Neuronal stem cell (in vitro differentiated cells): ENCODE data around the gene CNIH3.

Experiments
- DNase-seq: peaks from one replicate; pipeline ENCODE4 v3.0.0-alpha.2; 2013; ENCODE audit warnings: low spot score
- H2AFZ ChIP-seq: one replicate; pipeline ENCODE4 v1.6.1; 2013; ENCODE audit warnings: mild to moderate bottlenecking, low read length, inconsistent platforms
- H2AK5ac ChIP-seq: 2 replicates; pipeline ENCODE4 v1.6.1; 2013; ENCODE audit warnings: low read depth, mild to moderate bottlenecking, inconsistent platforms, low read length, moderate library complexity, mixed read lengths
- H2BK120ac ChIP-seq: 2 replicates; pipeline ENCODE4 v1.6.1; 2013; ENCODE audit warnings: low read depth, mild to moderate bottlenecking, inconsistent platforms, low read length, moderate library complexity, mixed read lengths
- H2BK12ac ChIP-seq: one replicate; pipeline ENCODE4 v1.6.1; 2013; ENCODE audit warnings: low read length, inconsistent platforms
- H2BK15ac ChIP-seq: 2 replicates; pipeline ENCODE4 v1.6.1; 2013; ENCODE audit warnings: mild to moderate bottlenecking, low read length, inconsistent platforms, mixed read lengths
- H2BK5ac ChIP-seq: one replicate; pipeline ENCODE4 v1.6.1; 2013; ENCODE audit warnings: inconsistent platforms, mild to moderate bottlenecking, low read length, moderate library complexity
- H3K14ac ChIP-seq: one replicate; pipeline ENCODE4 v1.6.1; 2013; ENCODE audit warnings: low read length, inconsistent platforms
- H3K18ac ChIP-seq: 2 replicates; pipeline ENCODE4 v1.6.1; 2013; ENCODE audit warnings: low read length, inconsistent platforms
- H3K23ac ChIP-seq: 2 replicates; pipeline ENCODE4 v1.6.1; 2013; ENCODE audit warnings: low read depth, mild to moderate bottlenecking, mixed read lengths, low read length, inconsistent platforms; ENCODE audit not compliant: poor library complexity
- H3K27ac ChIP-seq: replicated peaks from 3 replicates; pipeline ENCODE4 v1.5.1; 2013; ENCODE audit warnings: low read length, inconsistent platforms
- H3K27me3 ChIP-seq, 3 experiments: 2 replicates each; pipeline ENCODE4 v1.6.1; 2013; ENCODE audit warnings: low read length in 3 of 3, mild to moderate bottlenecking in 2 of 3, inconsistent platforms in 1 of 3, low read depth in 1 of 3, mixed read lengths in 1 of 3, moderate library complexity in 1 of 3; ENCODE audit not compliant: control insufficient read depth in 3 of 3, insufficient read depth in 3 of 3
- H3K36me3 ChIP-seq, 2 donors: replicated peaks in 1 of 2; 2 replicates each; pipeline ENCODE4 v1.6.1; 2013; ENCODE audit warnings: low read length in 2 of 2; ENCODE audit not compliant: control insufficient read depth in 2 of 2, insufficient read depth in 2 of 2
- H3K4ac ChIP-seq: 2 replicates; pipeline ENCODE4 v1.6.1; 2013; ENCODE audit warnings: inconsistent platforms, mild to moderate bottlenecking, low read length, moderate library complexity
- H3K4me1 ChIP-seq, 2 donors: 1 replicate in 1 of 2; 2 replicates in 1 of 2; pipeline ENCODE4 v1.6.1; 2013; ENCODE audit warnings: low read length in 2 of 2, low read depth in 1 of 2; ENCODE audit not compliant: control insufficient read depth in 2 of 2, insufficient read depth in 1 of 2
- H3K4me2 ChIP-seq: one replicate; pipeline ENCODE4 v1.6.1; 2013; ENCODE audit warnings: mild to moderate bottlenecking, low read length, inconsistent platforms; ENCODE audit not compliant: insufficient read depth, poor library complexity, severe bottlenecking
- H3K4me3 ChIP-seq, 2 donors: 2 replicates each; pipeline ENCODE4 v1.5.1; 2013; ENCODE audit warnings: low read length in 2 of 2, mild to moderate bottlenecking in 2 of 2, inconsistent platforms in 1 of 2, moderate library complexity in 1 of 2
- H3K79me1 ChIP-seq: one replicate; pipeline ENCODE4 v1.6.1; 2013; ENCODE audit warnings: low read depth, mild to moderate bottlenecking, inconsistent platforms, low read length, moderate library complexity
- H3K9ac ChIP-seq: one replicate; pipeline ENCODE4 v1.6.1; 2013; ENCODE audit warnings: mild to moderate bottlenecking, low read depth, low read length, inconsistent platforms; ENCODE audit not compliant: poor library complexity
- H3K9me3 ChIP-seq, 2 donors: replicated peaks in 1 of 2; 2 replicates each; pipeline versions ENCODE3 to v1.6.1; 2013; ENCODE audit warnings: low read length in 2 of 2, mild to moderate bottlenecking in 2 of 2, inconsistent platforms in 1 of 2, low read depth in 1 of 2, mixed read lengths in 1 of 2, moderate library complexity in 1 of 2; ENCODE audit not compliant: control insufficient read depth in 2 of 2, insufficient read depth in 1 of 2
- H4K8ac ChIP-seq: one replicate; pipeline ENCODE4 v1.6.1; 2013; ENCODE audit warnings: low read depth, mild to moderate bottlenecking, inconsistent platforms, low read length, moderate library complexity
- H4K91ac ChIP-seq: one replicate; pipeline ENCODE4 v1.6.1; 2013; ENCODE audit warnings: low read length, low read depth, mild to moderate bottlenecking, inconsistent platforms; ENCODE audit not compliant: poor library complexity
- WGBS, 2 donors: extraction: QIAGEN DNeasy Blood & Tissue Kit; methylation state at CpG; one replicate each; pipeline ENCODE4 v1.1.7; 2013; ENCODE audit warnings: missing lambda C conversion rate in 2 of 2, mixed read lengths in 1 of 2; ENCODE audit not compliant: insufficient read length in 2 of 2, insufficient replicate concordance in 1 of 2; ENCODE audit errors: extremely low coverage in 2 of 2; 5-methylcytosine and 5-hydroxymethylcytosine counted together

CNIH3 gene

GRCh38 chr1:224637515-224637914, 21.4 kb downstream of the CNIH3 start:
- Histone ChIP-seq H2BK12ac (no peak overlapping the region), H2AK5ac (no peak overlapping the region), H2BK5ac (no peak overlapping the region), H3K4me2 (no peak overlapping the region), H3K9ac (no peak overlapping the region), H3K27ac (no peak overlapping the region), H3K27me3 (peaks cover 0 to 8% (median 0%) of the 10 kb centered on the region in 3 experiments), H3K18ac (peak overlapping the region; percentile 0), H3K23ac (no peak overlapping the region), H3K14ac (no peak overlapping the region), H3K36me3 (no peaks in the 10 kb centered on the region), H2BK120ac (no peak overlapping the region), H2BK15ac (no peak overlapping the region), H3K4me3 (no peak overlapping the region), H3K4ac (no peak overlapping the region), H3K79me1 (no peaks in the 10 kb centered on the region), H2AFZ (no peak overlapping the region), H4K91ac (no peak overlapping the region), H3K4me1 (peaks cover 0 to 14% of the 10 kb centered on the region in 2 donors), H4K8ac (no peak overlapping the region), H3K9me3 (no peaks in the 10 kb centered on the region)
- no peak for DNase-seq
- no CpG with 5 or more reads among the region's 5 CpGs for WGBS, 2 donors

DNA sequence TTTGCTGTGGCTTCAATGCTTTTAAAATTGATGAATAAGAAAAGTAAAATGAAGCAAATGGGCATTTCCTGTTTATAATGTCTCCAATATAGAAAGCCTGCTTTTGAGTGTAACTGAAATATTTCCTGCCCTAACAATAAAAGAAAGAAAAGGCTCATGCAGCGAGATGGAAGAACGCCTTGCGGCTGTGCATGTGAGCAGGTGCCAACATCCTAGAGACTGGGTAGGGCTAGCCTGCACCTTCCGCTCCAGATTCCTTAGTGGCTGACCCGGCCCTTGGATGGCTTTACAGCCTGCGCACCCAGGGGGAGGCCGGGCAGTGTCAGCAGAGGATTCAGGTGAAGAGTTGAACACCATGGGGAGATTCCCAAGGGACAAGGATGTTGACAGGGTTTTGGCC, 21.8 kb downstream of the CNIH3 start:
- Histone ChIP-seq H3K27ac (no peak overlapping the region), H2BK12ac (no peak overlapping the region), H3K9ac (no peak overlapping the region), H2BK120ac (no peak overlapping the region), H3K23ac (no peak overlapping the region), H3K4me1 (peaks cover 0 to 11% of the 10 kb centered on the region in 2 donors), H3K4me3 (no peak overlapping the region), H3K9me3 (no peaks in the 10 kb centered on the region), H3K18ac (no peak overlapping the region), H3K27me3 (peaks cover 0 to 8% (median 0%) of the 10 kb centered on the region in 3 experiments), H3K79me1 (no peaks in the 10 kb centered on the region), H3K4ac (no peak overlapping the region), H3K36me3 (no peaks in the 10 kb centered on the region), H2BK5ac (no peak overlapping the region), H3K14ac (no peak overlapping the region), H3K4me2 (no peak overlapping the region), H2AFZ (no peak overlapping the region), H2AK5ac (no peak overlapping the region), H4K8ac (no peak overlapping the region), H2BK15ac (no peak overlapping the region), H4K91ac (no peak overlapping the region)
- no peak for DNase-seq
- no CpG with 5 or more reads among the region's 7 CpGs for WGBS, 2 donors

DNA sequence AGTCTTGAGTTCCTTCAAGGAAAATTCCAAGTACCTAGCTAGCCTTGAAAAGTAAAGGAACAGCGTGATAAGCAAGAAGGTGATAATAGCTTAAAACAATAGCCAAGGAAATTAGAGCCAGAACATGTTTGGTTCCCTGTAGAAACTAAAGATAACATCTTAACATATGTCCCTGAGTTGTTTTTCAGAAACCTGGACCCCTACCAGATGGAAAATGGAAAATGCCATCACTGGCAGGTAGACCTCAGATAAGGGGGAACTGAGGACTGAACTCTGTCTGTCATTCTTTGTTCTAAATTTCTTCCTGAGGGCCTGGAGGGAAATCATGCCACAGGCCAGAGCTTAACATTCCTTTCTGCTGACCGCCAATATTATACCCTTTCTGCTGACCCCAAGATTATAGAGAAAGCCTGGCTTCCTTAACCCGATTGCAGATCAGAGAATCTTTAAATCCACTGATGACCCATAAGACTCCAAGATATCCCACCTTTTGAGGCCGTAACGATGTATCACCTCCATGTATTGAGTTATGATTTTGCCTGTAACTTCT, 23.4 kb downstream of the CNIH3 start:
- WGBS, 2 donors: no CpG with 5 or more reads among the region's 5 CpGs
- no peak for DNase-seq

DNA sequence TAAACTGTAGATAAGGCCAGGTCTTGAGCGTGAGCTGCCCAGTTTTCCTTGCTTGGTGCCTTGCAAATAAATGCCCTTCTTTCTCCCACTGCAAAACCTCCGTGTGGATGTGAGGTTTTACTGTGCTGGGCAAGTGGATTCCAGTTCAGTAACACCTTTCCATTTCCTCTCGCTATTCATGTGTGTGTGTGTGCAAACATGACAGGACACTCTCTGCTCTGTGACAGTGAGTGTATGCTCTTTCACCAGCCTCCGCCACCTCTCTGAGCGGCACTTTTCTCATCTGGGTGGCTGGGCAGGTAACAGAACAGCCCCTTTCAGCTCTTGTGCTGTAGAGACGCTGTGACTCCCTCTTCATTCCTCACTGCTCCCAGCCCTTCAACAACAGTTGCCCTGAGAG, 23.9 kb downstream of the CNIH3 start:
- Histone ChIP-seq H2BK12ac (no peak overlapping the region), H3K4me2 (no peak overlapping the region), H2AK5ac (no peak overlapping the region), H3K9me3 (no peaks in the 10 kb centered on the region), H3K14ac (no peak overlapping the region), H3K27ac (no peak overlapping the region), H3K4me3 (no peak overlapping the region), H3K79me1 (no peaks in the 10 kb centered on the region), H3K4me1 (peaks cover 0 to 11% of the 10 kb centered on the region in 2 donors), H4K8ac (no peak overlapping the region), H3K23ac (no peak overlapping the region), H2BK120ac (no peak overlapping the region), H3K18ac (no peak overlapping the region), H3K9ac (no peak overlapping the region), H3K4ac (no peak overlapping the region), H3K36me3 (no peaks in the 10 kb centered on the region), H2AFZ (no peak overlapping the region), H2BK5ac (no peak overlapping the region), H2BK15ac (no peak overlapping the region), H3K27me3 (peaks cover 0 to 8% (median 0%) of the 10 kb centered on the region in 3 experiments), H4K91ac (no peak overlapping the region)
- DNase-seq: no peak
- WGBS, 2 donors: no CpG with 5 or more reads among the region's 6 CpGs

More for the DNA sequence above, 23.4 kb downstream of the CNIH3 start:
- H3K18ac ChIP-seq: no peak overlapping the region
- no peak overlapping the region for H4K8ac ChIP-seq
- H3K9ac ChIP-seq: no peak overlapping the region
- no peaks in the 10 kb centered on the region for H3K9me3 ChIP-seq
- no peak overlapping the region for H2BK120ac ChIP-seq
- H4K91ac ChIP-seq: no peak overlapping the region
- H3K4me1 ChIP-seq: peaks cover 0 to 11% of the 10 kb centered on the region in 2 donors
- no peak overlapping the region for H2BK12ac ChIP-seq
- no peak overlapping the region for H2AK5ac ChIP-seq
- no peak overlapping the region for H3K4me2 ChIP-seq
- no peak overlapping the region for H3K23ac ChIP-seq
- H3K4me3 ChIP-seq: no peak overlapping the region
- no peak overlapping the region for H3K14ac ChIP-seq
- no peaks in the 10 kb centered on the region for H3K36me3 ChIP-seq
- no peak overlapping the region for H2BK15ac ChIP-seq
- H3K27me3 ChIP-seq: peaks cover 0 to 8% (median 0%) of the 10 kb centered on the region in 3 experiments
- H3K79me1 ChIP-seq: no peaks in the 10 kb centered on the region
- no peak overlapping the region for H2AFZ ChIP-seq
- H3K4ac ChIP-seq: no peak overlapping the region
- H3K27ac ChIP-seq: no peak overlapping the region
- H2BK5ac ChIP-seq: no peak overlapping the region
